ENCODE measurements around the gene LIPT2.

LIPT2 gene

GRCh38 chr11:74463216-74463615, 30.3 kb downstream of the LIPT2 start:
- no peak for DNase-seq

GRCh38 chr11:74462631-74463030, 30.9 kb downstream of the LIPT2 start:
- no peak for DNase-seq

GRCh38 chr11:74462009-74462408, 31.5 kb downstream of the LIPT2 start:
- no peak for DNase-seq

GRCh38 chr11:74460481-74461154, 32.9 kb downstream of the LIPT2 start:
- no peak for DNase-seq

- DNase-seq: no peak
These were observed 33.5 kb downstream of the LIPT2 start for GRCh38 chr11:74460065-74460464.

- no peak for DNase-seq
These were observed 33.9 kb downstream of the LIPT2 start for GRCh38 chr11:74459584-74459983.

- DNase-seq: no peak
These were observed 36.2 kb downstream of the LIPT2 start for GRCh38 chr11:74457356-74457755.

- no peak for DNase-seq
These were observed 40.0 kb downstream of the LIPT2 start for GRCh38 chr11:74453373-74453975.

GRCh38 chr11:74452366-74452765, 41.2 kb downstream of the LIPT2 start:
- no peak for DNase-seq

- no peak for DNase-seq
These were observed 43.2 kb downstream of the LIPT2 start for GRCh38 chr11:74450318-74450717.

GRCh38 chr11:74449369-74449931, 44.1 kb downstream of the LIPT2 start:
- DNase-seq: no peak

- DNase-seq: no peak
These were observed 45.8 kb downstream of the LIPT2 start for GRCh38 chr11:74447720-74448119.

GRCh38 chr11:74446532-74446938, 47.0 kb downstream of the LIPT2 start:
- no peak for DNase-seq

- DNase-seq: no peak
These were observed 49.2 kb downstream of the LIPT2 start for GRCh38 chr11:74444173-74444826.

GRCh38 chr11:74443071-74443864, 50.3 kb downstream of the LIPT2 start:
- no peak for DNase-seq

- no peak for DNase-seq
These were observed 50.9 kb downstream of the LIPT2 start for GRCh38 chr11:74442636-74443035.

Data from GOT3 (cell line).